GM18951 (cell line): ENCODE data around the gene SYNGR2.
"Not testable (repeated sequence)": the region's sequence is repeated elsewhere in the genome, so short reads cannot be mapped to it uniquely, and the experiment has no call there.

Experiments used
- POLR2A ChIP-seq: IDR thresholded peaks from 4 replicates; pipeline ENCODE4 v1.6.1; 2011; ENCODE audit warnings: mild to moderate bottlenecking; ENCODE audit not compliant: insufficient read length, insufficient read depth; ENCODE audit errors: extremely low read depth
- in situ Hi-C: fragments of 300-500 bp; cut with MboI; formaldehyde crosslinking; loops from one replicate; pipeline ENCODE4 v1.12.0; 2022; ENCODE audit warnings: low sequenced_read_pairs, mixed read lengths, inconsistent platforms; ENCODE audit not compliant: unreplicated experiment

The SYNGR2 gene

GRCh38 chr17:78164748-78165607 is 3.4 kb upstream of the SYNGR2 start:
- TF ChIP-seq POLR2A: no peak
- in situ Hi-C loops: no loop called here

- in situ Hi-C loops: no loop called here
- no peak for TF ChIP-seq POLR2A
These were observed 2.0 kb upstream of the SYNGR2 start for GRCh38 chr17:78166416-78166815.

GRCh38 chr17:78168903-78169793 is 767 bp downstream of the SYNGR2 start:
- in situ Hi-C loops: no loop called here
- TF ChIP-seq POLR2A: no peak

DNA sequence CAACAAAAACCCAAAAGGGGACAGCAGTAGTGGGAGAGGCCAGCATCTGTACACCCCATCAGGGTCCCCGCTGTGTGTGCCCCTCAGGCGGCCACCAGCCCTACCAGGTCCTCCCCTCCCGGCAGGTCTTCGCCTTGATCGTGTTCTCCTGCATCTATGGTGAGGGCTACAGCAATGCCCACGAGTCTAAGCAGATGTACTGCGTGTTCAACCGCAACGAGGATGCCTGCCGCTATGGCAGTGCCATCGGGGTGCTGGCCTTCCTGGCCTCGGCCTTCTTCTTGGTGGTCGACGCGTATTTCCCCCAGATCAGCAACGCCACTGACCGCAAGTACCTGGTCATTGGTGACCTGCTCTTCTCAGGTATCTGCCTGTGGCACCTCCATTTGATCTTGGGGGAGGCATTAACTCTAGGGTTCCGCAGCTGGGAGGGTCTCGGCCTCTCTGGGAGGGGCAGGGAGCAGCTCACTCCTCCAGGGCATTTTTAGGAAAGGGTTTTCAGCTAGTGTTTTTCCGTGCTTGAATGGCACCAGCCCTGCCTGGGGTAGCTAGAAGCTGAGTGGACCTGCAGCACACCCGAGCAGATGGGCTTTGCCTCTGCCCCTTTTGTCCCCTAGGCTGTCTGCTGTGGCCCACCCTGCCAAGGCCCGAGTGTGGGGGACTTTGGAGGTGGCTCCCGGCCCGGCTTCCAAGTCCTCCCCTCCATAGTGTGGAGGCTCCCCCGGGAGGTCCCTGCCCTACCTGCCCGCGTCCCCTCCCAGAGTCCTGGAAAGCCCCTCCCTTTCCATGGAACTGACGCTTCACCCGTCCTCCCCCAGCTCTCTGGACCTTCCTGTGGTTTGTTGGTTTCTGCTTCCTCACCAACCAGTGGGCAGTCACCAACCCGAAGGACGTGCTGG is 2.6 kb downstream of the SYNGR2 start:
- no peak for TF ChIP-seq POLR2A
- in situ Hi-C loops: no loop called here

DNA sequence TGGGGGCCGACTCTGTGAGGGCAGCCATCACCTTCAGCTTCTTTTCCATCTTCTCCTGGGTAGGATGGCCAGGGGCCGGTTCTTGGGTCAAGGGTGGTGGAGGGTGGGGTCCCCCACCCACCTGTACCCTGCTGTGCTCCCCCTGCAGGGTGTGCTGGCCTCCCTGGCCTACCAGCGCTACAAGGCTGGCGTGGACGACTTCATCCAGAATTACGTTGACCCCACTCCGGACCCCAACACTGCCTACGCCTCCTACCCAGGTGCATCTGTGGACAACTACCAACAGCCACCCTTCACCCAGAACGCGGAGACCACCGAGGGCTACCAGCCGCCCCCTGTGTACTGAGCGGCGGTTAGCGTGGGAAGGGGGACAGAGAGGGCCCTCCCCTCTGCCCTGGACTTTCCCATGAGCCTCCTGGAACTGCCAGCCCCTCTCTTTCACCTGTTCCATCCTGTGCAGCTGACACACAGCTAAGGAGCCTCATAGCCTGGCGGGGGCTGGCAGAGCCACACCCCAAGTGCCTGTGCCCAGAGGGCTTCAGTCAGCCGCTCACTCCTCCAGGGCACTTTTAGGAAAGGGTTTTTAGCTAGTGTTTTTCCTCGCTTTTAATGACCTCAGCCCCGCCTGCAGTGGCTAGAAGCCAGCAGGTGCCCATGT is 3.3 kb downstream of the SYNGR2 start:
- in situ Hi-C loops: not testable (repeated sequence)

GRCh38 chr17:78172249-78173051 is 4.1 kb downstream of the SYNGR2 start:
- in situ Hi-C loops: no loop called here
- TF ChIP-seq POLR2A: peak; percentile 47

- no peak for TF ChIP-seq POLR2A
- in situ Hi-C loops: no loop called here
These were observed 4.8 kb downstream of the SYNGR2 start for GRCh38 chr17:78173097-78173715.

DNA sequence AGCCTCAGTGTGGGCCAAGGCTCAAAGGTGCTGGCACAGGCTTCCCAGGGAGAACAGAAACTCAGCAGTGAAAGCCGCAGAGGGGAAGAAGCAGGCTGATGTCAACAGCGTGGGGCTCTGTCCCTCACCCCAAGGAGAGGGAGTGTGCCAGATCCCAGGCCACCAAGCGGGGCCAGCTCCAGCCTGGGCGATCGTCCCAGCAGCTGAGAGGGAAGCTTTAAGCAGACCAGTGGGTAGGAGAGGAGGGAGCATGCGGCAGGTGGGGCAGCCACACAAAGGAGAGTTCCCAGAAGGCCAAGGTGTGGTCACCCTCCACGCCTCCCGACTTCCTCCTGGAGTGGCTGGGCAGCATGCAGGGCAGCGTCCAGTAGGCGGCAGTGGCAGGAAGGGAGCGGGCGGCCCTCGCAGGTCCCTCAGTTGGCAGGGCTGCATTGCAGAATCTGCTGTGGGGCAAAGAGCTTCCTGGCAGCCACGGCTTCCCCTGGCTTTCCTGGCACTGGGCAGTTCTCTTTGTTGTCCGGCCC is 6.0 kb downstream of the SYNGR2 start:
- peak; percentile 43 for TF ChIP-seq POLR2A
- in situ Hi-C loops: no loop called here

DNA sequence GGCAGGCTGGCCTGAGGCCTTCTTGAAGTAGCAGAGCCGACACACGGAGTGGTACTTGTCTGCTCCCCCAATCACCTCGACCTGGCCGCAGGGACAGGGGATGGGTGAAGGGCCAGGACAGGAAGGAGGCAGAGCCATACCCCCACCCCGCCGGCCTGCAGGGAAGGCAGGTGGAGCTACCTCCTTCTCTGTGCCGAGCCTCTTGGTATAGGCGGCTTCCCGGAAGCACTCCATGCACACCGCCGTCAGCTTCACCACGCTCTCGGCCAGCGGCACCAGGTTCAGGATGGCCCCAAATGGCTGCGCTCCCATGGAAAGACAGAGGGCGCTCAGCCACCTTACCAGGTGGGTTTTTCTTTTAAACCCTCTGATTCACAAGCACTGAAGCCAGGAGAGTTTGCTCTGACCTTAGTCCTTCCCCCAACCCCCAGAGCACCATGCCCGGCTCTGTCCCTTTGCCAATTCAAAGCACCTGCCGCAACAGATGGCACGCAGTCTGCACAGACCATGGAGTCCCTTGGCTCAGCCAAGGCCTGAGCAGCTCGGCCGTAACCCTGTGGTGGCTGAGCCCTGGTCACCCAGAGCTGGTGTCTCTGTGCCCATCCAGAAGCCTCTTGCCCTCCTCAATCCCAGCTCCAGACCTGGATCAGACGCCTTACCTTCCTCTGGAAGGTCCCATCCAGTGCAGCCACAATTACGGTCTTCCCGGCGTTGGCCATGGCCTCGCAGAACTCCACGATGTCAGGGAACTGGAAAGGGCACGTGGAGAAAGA is 6.7 kb downstream of the SYNGR2 start:
- in situ Hi-C loops: no loop called here
- no peak for TF ChIP-seq POLR2A

DNA sequence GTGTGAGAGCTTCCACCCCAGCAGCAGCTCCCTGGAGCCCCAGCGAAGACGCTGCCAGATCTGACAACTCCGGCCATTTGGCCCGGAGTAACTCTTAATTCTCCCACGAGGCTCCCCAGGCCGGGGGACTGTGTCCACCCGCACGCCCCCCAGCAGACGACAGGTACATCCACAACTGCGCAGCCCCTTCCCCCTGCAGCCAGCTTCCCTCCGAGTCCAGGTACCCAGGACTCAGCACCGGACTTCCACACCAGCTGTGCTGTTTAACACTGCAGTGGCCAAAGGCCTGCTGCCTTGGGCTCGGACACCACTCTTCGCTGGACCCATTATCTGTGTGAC is 7.2 kb downstream of the SYNGR2 start:
- in situ Hi-C loops: no loop called here
- TF ChIP-seq POLR2A: no peak
